A204.1 (cell line): ENCODE data around the gene TP53I11.

Source experiments
- FAIRE-seq: peaks from 2 replicates; lab custom pipeline; 2012; peaks lifted over from hg19 to GRCh38; lab: Jason Lieb, UNC

The TP53I11 gene

GRCh38 chr11:44912270-44912987 lies 38.3 kb downstream of the TP53I11 start:
- no peak for FAIRE-seq

- FAIRE-seq: no peak
Measured at GRCh38 chr11:44911029-44911814, 39.5 kb downstream of the TP53I11 start.

GRCh38 chr11:44910591-44910990 lies 40.1 kb downstream of the TP53I11 start:
- no peak for FAIRE-seq

- no peak for FAIRE-seq
Measured at GRCh38 chr11:44909557-44909956, 41.1 kb downstream of the TP53I11 start.

- FAIRE-seq: no peak
Measured at GRCh38 chr11:44906649-44907048, 44.0 kb downstream of the TP53I11 start.

GRCh38 chr11:44905131-44905866 lies 45.4 kb downstream of the TP53I11 start:
- no peak for FAIRE-seq

GRCh38 chr11:44904261-44905020 lies 46.2 kb downstream of the TP53I11 start:
- FAIRE-seq: no peak

GRCh38 chr11:44903518-44903917 lies 47.2 kb downstream of the TP53I11 start:
- FAIRE-seq: no peak

- FAIRE-seq: no peak
Measured at GRCh38 chr11:44903035-44903434, 47.6 kb downstream of the TP53I11 start.

- FAIRE-seq: no peak
Measured at GRCh38 chr11:44901786-44902185, 48.9 kb downstream of the TP53I11 start.

- FAIRE-seq: no peak
Measured at GRCh38 chr11:44901120-44901633, 49.5 kb downstream of the TP53I11 start.

GRCh38 chr11:44899959-44900358 lies 50.7 kb downstream of the TP53I11 start:
- no peak for FAIRE-seq

GRCh38 chr11:44893846-44894617 lies 56.7 kb downstream of the TP53I11 start:
- FAIRE-seq: no peak

GRCh38 chr11:44893308-44893822 lies 57.3 kb downstream of the TP53I11 start:
- no peak for FAIRE-seq

- no peak for FAIRE-seq
Measured at GRCh38 chr11:44892843-44893242, 57.8 kb downstream of the TP53I11 start.

GRCh38 chr11:44889266-44889665 lies 61.4 kb downstream of the TP53I11 start:
- no peak for FAIRE-seq

- FAIRE-seq: no peak
Measured at GRCh38 chr11:44887636-44888035, 63.0 kb downstream of the TP53I11 start.

- no peak for FAIRE-seq
Measured at GRCh38 chr11:44886790-44887140, 63.9 kb downstream of the TP53I11 start.

- no peak for FAIRE-seq
Measured at GRCh38 chr11:44885919-44886789, 64.5 kb downstream of the TP53I11 start.
